Eye (tissue), 1 donor: ENCODE measurements around the gene LAMB4.

Source experiments
- DNase-seq: peaks from one replicate; pipeline ENCODE4 v3.0.0-alpha.2; 2015

LAMB4 gene

GRCh38 chr7:107982918-107983389 lies 147.2 kb downstream of the LAMB4 start:
- no peak for DNase-seq

GRCh38 chr7:107982042-107982840 lies 147.9 kb downstream of the LAMB4 start:
- no peak for DNase-seq

GRCh38 chr7:107981466-107981865 lies 148.7 kb downstream of the LAMB4 start:
- DNase-seq = no peak

GRCh38 chr7:107980671-107981190 lies 149.4 kb downstream of the LAMB4 start:
- no peak for DNase-seq

- DNase-seq = no peak
Observed at GRCh38 chr7:107980171-107980570, 150.0 kb downstream of the LAMB4 start.

- no peak for DNase-seq
Observed at GRCh38 chr7:107978815-107979408, 151.2 kb downstream of the LAMB4 start.

- DNase-seq = no peak
Observed at GRCh38 chr7:107977048-107977447, 153.1 kb downstream of the LAMB4 start.

- DNase-seq = no peak
Observed at GRCh38 chr7:107976620-107977019, 153.5 kb downstream of the LAMB4 start.

- DNase-seq = no peak
Observed at GRCh38 chr7:107975394-107976013, 154.7 kb downstream of the LAMB4 start.

GRCh38 chr7:107973861-107974260 lies 156.3 kb downstream of the LAMB4 start:
- no peak for DNase-seq
